DMS114 treated with DMSO at 0.1 percent for 48 hours (cell line): ENCODE data around the gene OR2T3.
"Not testable (repeated sequence)": the region's sequence is repeated elsewhere in the genome, so short reads cannot be mapped to it uniquely, and the experiment has no call there.

Source experiments
- DNase-seq: peaks from one replicate; lab custom pipeline; 2025; ENCODE audit not compliant: unreplicated experiment; lab: John Stamatoyannopoulos, UW

OR2T3 gene

GRCh38 chr1:248473051-248473450 lies at the start of gene OR2T3:
TSS of gene OR2T3 (plus strand) at chr1:248473351. CDS start at chr1:248473351, 0 bp downstream.
- not testable (repeated sequence) for DNase-seq

- DNase-seq = not testable (repeated sequence)
Observed at GRCh38 chr1:248427526-248428191, 45.5 kb upstream of the OR2T3 start.

GRCh38 chr1:248428192-248428533 lies 45.0 kb upstream of the OR2T3 start:
- not testable (repeated sequence) for DNase-seq

GRCh38 chr1:248431683-248432082 lies 41.5 kb upstream of the OR2T3 start:
- not testable (repeated sequence) for DNase-seq

- DNase-seq = not testable (repeated sequence)
Observed at GRCh38 chr1:248432201-248432600, 41.0 kb upstream of the OR2T3 start.

- not testable (repeated sequence) for DNase-seq
Observed at GRCh38 chr1:248433811-248434415, 39.2 kb upstream of the OR2T3 start.

GRCh38 chr1:248434913-248435312 lies 38.2 kb upstream of the OR2T3 start:
- DNase-seq = not testable (repeated sequence)

DNA sequence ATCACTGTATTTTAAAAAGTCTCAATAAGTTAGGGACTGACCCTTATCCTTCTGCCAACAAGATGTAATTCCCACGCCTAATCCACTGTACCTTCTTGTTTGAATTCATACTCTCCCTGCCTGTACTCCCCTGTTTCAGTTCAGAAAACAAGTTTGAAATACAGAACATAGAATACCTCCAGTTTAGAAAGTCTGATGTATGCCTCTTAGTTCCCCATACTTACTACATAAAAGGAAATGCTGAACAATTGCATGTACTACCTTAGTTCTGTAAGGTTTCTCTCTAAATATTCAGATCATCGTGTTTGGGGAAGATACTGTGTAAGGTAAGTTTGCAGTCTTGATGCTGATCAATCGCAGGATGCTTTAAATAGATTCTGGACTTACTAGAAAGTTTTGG lies 36.8 kb upstream of the OR2T3 start:
- DNase-seq = not testable (repeated sequence)

- not testable (repeated sequence) for DNase-seq
Observed at GRCh38 chr1:248438668-248439067, 34.5 kb upstream of the OR2T3 start.

DNA sequence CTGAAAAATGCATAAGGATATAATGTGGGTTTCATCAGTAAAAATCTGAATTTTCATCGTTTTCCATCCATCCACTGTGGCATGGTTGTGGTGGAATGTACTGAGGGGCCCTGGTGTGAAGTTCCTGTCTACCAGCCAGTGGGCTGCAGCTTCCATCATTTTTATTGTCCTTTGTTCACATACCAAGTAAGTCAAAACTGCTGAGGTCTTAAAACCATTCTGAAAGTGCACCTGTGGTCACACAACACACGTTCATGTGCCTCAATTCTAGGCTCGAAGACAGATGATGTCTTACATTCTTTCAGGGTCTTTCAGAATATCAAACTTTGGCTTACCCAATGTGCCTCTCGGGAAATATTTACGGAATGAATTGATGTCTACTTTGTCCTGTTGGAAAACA lies 33.9 kb upstream of the OR2T3 start:
- DNase-seq = not testable (repeated sequence)

- DNase-seq = not testable (repeated sequence)
Observed at GRCh38 chr1:248442500-248443277, 30.5 kb upstream of the OR2T3 start.

- not testable (repeated sequence) for DNase-seq
Observed at GRCh38 chr1:248444603-248445002, 28.5 kb upstream of the OR2T3 start.

GRCh38 chr1:248445399-248445798 lies 27.8 kb upstream of the OR2T3 start, which contains the start of gene OR2T2:
TSS of gene OR2T2 (plus strand) at chr1:248445637. CDS start at chr1:248452798, 7,161 bp downstream.
- DNase-seq = not testable (repeated sequence)

- DNase-seq = not testable (repeated sequence)
Observed at GRCh38 chr1:248448409-248449074, 24.6 kb upstream of the OR2T3 start.

GRCh38 chr1:248449821-248450465 lies 23.2 kb upstream of the OR2T3 start:
- DNase-seq = not testable (repeated sequence)

DNA sequence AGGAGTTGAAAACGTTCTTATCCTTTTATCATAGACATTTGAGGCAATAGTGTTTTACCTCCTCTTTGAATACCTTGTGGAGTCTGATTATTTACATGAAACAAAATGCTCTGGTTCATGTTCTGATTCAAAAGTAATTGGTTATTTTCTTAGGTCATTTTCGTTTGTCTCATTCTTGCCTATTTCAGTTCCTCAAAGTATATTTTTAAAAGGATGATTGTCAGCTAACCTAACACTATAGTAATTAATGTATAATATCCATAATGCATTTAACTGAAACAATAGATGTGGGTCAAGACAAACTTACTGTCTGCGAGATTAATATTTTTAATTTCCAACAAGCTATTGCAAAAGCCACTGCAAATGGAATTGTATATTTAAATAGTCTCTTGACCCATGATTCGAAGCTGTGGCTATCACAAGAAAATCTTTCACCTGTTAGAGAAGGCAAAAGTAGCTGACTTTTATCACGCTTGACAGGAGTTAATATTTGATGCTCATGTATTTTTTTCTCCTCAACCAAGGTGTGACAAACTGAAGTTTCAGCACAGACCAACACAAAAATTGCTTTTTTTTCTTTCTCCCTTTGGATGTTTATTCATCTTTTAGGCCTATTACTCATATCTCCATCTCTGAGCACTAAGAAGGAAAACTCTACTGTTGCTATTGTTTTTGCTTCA lies 22.5 kb upstream of the OR2T3 start:
- DNase-seq = not testable (repeated sequence)

- not testable (repeated sequence) for DNase-seq
Observed at GRCh38 chr1:248453619-248454018, 19.5 kb upstream of the OR2T3 start.

- DNase-seq = not testable (repeated sequence)
Observed at GRCh38 chr1:248455045-248455444, 18.1 kb upstream of the OR2T3 start.

DNA sequence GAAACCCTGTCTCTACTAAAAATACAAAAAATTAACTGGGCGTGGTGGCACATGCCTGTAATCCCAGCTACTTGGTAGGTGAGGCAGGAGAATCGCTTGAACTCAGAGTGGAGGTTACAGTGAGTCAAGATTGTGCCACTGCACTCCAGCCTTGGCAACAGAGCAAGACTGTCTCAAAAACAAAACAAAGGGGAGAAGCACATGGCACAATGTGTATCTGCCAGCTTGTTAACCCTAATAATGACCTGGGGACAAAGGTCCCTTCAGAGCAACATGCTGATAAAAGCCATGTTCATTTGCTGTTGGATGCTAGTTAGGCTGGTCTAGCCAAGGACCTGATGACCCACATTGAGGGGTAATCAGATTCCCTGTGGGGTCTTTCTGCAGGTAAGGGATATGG lies 16.5 kb upstream of the OR2T3 start:
- DNase-seq = not testable (repeated sequence)

- DNase-seq = not testable (repeated sequence)
Observed at GRCh38 chr1:248459117-248459516, 14.0 kb upstream of the OR2T3 start.
